OCI-LY3 (cell line): ENCODE measurements around the gene EID1.

ENCODE experiments used
- H2AFZ ChIP-seq: fragments of 200-600, 300-600 bp; shearing (Covaris generic); 2 replicates; pipeline ENCODE4 v1.6.0; 2014; ENCODE audit warnings: antibody characterized with exemption, low read depth, low read length
- H3K27ac ChIP-seq: fragments of 200-600, 300-600 bp; sonication (generic); 2 replicates; pipeline ENCODE4 v1.5.1; 2014; ENCODE audit warnings: mild to moderate bottlenecking, low read length, moderate library complexity, mixed read lengths
- H3K27me3 ChIP-seq: fragments of 200-600, 300-600 bp; sonication (generic); 2 replicates; pipeline ENCODE4 v1.6.1; 2014; ENCODE audit warnings: low read depth, low read length, mixed read lengths
- H3K36me3 ChIP-seq: fragments of 200-600, 300-600 bp; sonication (generic); replicated peaks from 2 replicates; pipeline ENCODE3; 2014; ENCODE audit warnings: low read depth, low read length, mixed read lengths
- H3K4me1 ChIP-seq: fragments of 300-600, 200-600 bp; sonication (generic); 2 replicates; pipeline ENCODE4 v1.6.1; 2014; ENCODE audit warnings: low read length, mixed read lengths
- H3K4me2 ChIP-seq: fragments of 200-600, 300-600 bp; sonication (generic); 2 replicates; pipeline ENCODE4 v1.6.1; 2014; ENCODE audit warnings: low read length, mixed read lengths
- H3K4me3 ChIP-seq: fragments of 300-600, 200-600 bp; sonication (generic); 2 replicates; pipeline ENCODE4 v1.5.1; 2014; ENCODE audit warnings: antibody characterized with exemption, mild to moderate bottlenecking, low read length, moderate library complexity
- H3K79me2 ChIP-seq: fragments of 300-600, 200-600 bp; shearing (Covaris generic); 2 replicates; pipeline ENCODE4 v1.6.1; 2014; ENCODE audit warnings: mild to moderate bottlenecking, low read length, mixed read lengths
- H3K9ac ChIP-seq: fragments of 300-600, 200-600 bp; shearing (Covaris generic); 2 replicates; pipeline ENCODE4 v1.6.0; 2014; ENCODE audit warnings: mild to moderate bottlenecking, low read length, moderate library complexity
- H3K9me3 ChIP-seq: fragments of 200-600, 300-600 bp; shearing (Covaris generic); 2 replicates; pipeline ENCODE4 v1.6.1; 2014; ENCODE audit warnings: low read length, mixed read lengths; ENCODE audit not compliant: insufficient read depth
- H4K20me1 ChIP-seq: fragments of 200-600, 300-600 bp; sonication (generic); 2 replicates; pipeline ENCODE4 v1.6.1; 2016; ENCODE audit warnings: low read length, mixed read lengths; ENCODE audit not compliant: insufficient read depth
- CTCF ChIP-seq: fragments of 200-600, 300-600 bp; sonication (generic); IDR thresholded peaks from 2 replicates; pipeline ENCODE4 v1.5.1; 2014; ENCODE audit warnings: antibody characterized with exemption, low read length, low read depth
- EZH2phosphoT487 ChIP-seq: fragments of 200-600 bp; shearing (Covaris generic); IDR thresholded peaks from 2 replicates; pipeline ENCODE4 v1.6.1; 2018; ENCODE audit warnings: antibody characterized with exemption, mixed run types, low read depth

Gene EID1

GRCh38 chr15:48898032-48898431 is 20.1 kb downstream of the EID1 start:
- no peak overlapping the region for H2AFZ ChIP-seq
- peaks cover 20% of the 10 kb centered on the region; the same call in 1 of the 2 replicates for H3K27me3 ChIP-seq
- no peaks in the 10 kb centered on the region for H3K4me1 ChIP-seq
- H3K9me3 ChIP-seq: no peaks in the 10 kb centered on the region
- H3K36me3 ChIP-seq: no peaks in the 10 kb centered on the region
- TF ChIP-seq CTCF (no peak), EZH2phosphoT487 (no peak)
- H3K4me3 ChIP-seq: no peak overlapping the region
- H3K79me2 ChIP-seq: no peaks in the 10 kb centered on the region
- peak overlapping the region; percentile 22; the same call in 1 of the 2 replicates for H3K4me2 ChIP-seq
- no peaks in the 10 kb centered on the region for H4K20me1 ChIP-seq
- no peak overlapping the region for H3K27ac ChIP-seq
- H3K9ac ChIP-seq: no peak overlapping the region

- Histone ChIP-seq H3K79me2 (no peaks in the 10 kb centered on the region), H3K4me1 (no peaks in the 10 kb centered on the region), H3K27me3 (peaks cover 16% of the 10 kb centered on the region; the same call in 1 of the 2 replicates), H3K27ac (no peak overlapping the region), H3K4me3 (no peak overlapping the region), H2AFZ (no peak overlapping the region), H3K4me2 (peak overlapping the region; percentile 22; the same call in 1 of the 2 replicates), H3K36me3 (no peaks in the 10 kb centered on the region), H3K9ac (no peak overlapping the region), H4K20me1 (no peaks in the 10 kb centered on the region), H3K9me3 (no peaks in the 10 kb centered on the region)
- TF ChIP-seq EZH2phosphoT487: no peak
- no peak for TF ChIP-seq CTCF
These were observed 20.5 kb downstream of the EID1 start for GRCh38 chr15:48898446-48898845.

- no peak overlapping the region for H3K27ac ChIP-seq
- H4K20me1 ChIP-seq: no peaks in the 10 kb centered on the region
- no peak overlapping the region for H3K4me3 ChIP-seq
- H3K27me3 ChIP-seq: peaks cover 16% of the 10 kb centered on the region; the same call in 1 of the 2 replicates
- H3K4me1 ChIP-seq: no peaks in the 10 kb centered on the region
- H3K79me2 ChIP-seq: no peaks in the 10 kb centered on the region
- no peak overlapping the region for H3K4me2 ChIP-seq
- H3K36me3 ChIP-seq: no peaks in the 10 kb centered on the region
- H2AFZ ChIP-seq: no peak overlapping the region
- H3K9me3 ChIP-seq: no peaks in the 10 kb centered on the region
- TF ChIP-seq EZH2phosphoT487 (no peak), CTCF (no peak)
- no peak overlapping the region for H3K9ac ChIP-seq
These were observed 21.9 kb downstream of the EID1 start for GRCh38 chr15:48899793-48900192.

- H4K20me1 ChIP-seq: no peaks in the 10 kb centered on the region
- no peaks in the 10 kb centered on the region for H3K4me1 ChIP-seq
- H3K4me2 ChIP-seq: no peak overlapping the region
- H2AFZ ChIP-seq: no peak overlapping the region
- H3K9me3 ChIP-seq: no peaks in the 10 kb centered on the region
- no peaks in the 10 kb centered on the region for H3K27me3 ChIP-seq
- H3K4me3 ChIP-seq: no peak overlapping the region
- no peaks in the 10 kb centered on the region for H3K36me3 ChIP-seq
- no peak overlapping the region for H3K27ac ChIP-seq
- H3K79me2 ChIP-seq: no peaks in the 10 kb centered on the region
- TF ChIP-seq EZH2phosphoT487 (no peak), CTCF (no peak)
- H3K9ac ChIP-seq: no peak overlapping the region
These were observed 26.8 kb downstream of the EID1 start for GRCh38 chr15:48904758-48905157.
